ENCODE data around the gene TENT5C. TPM values are rescaled to one million over a fixed set of nuclear protein-coding genes. Genes with fewer than 3 reads are reported as not detected.

TENT5C gene
- total RNA-seq, 2 donors from 2014 or later: 17.0 to 20.1 TPM

DNA sequence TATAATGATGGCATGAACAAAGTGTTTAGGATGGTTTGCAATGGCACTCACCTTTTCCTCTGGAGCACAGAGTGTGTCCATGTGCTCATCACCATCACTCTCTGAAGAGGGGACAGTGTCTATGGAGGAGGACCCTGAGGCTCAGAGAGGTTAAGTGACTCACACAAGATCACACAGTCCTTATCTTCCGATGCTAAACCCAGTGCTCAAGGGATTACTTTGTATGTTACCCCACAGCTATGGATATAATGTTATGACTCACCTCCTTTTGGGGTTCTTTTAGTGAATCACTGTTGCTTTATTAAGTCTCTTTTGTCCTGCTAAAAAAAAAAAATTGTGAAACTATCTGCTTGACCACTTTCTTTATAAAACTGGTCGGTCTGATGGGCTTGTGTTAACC, 67.6 kb downstream of the TENT5C start:
- Histone ChIP-seq H3K36me3 (no peaks in the 10 kb centered on the region), H3K4me3 (no peak overlapping the region), H3K27me3 (no peaks in the 10 kb centered on the region), H3K4me1 (peaks cover 0 to 81% of the 10 kb centered on the region in 2 donors), H3K27ac (peak overlapping the region in 1 of 2 donors; percentile 90), H3K9me3 (no peaks in the 10 kb centered on the region)
- TF ChIP-seq, protein P1, sequence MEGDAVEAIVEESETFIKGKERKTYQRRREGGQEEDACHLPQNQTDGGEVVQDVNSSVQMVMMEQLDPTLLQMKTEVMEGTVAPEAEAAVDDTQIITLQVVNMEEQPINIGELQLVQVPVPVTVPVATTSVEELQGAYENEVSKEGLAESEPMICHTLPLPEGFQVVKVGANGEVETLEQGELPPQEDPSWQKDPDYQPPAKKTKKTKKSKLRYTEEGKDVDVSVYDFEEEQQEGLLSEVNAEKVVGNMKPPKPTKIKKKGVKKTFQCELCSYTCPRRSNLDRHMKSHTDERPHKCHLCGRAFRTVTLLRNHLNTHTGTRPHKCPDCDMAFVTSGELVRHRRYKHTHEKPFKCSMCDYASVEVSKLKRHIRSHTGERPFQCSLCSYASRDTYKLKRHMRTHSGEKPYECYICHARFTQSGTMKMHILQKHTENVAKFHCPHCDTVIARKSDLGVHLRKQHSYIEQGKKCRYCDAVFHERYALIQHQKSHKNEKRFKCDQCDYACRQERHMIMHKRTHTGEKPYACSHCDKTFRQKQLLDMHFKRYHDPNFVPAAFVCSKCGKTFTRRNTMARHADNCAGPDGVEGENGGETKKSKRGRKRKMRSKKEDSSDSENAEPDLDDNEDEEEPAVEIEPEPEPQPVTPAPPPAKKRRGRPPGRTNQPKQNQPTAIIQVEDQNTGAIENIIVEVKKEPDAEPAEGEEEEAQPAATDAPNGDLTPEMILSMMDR (IDR thresholded peaks at IDR 0.05): no peak
- DNase-seq (ENCODE audit: low spot score): no peak

GRCh38 chr1:117674521-117675400, 68.9 kb downstream of the TENT5C start:
- peaks cover 0 to 80% of the 10 kb centered on the region in 2 donors for H3K4me1 ChIP-seq
- H3K36me3 ChIP-seq: no peaks in the 10 kb centered on the region
- peak overlapping the region; percentile 82 to 90 for H3K27ac ChIP-seq
- H3K9me3 ChIP-seq: no peaks in the 10 kb centered on the region
- H3K27me3 ChIP-seq: no peaks in the 10 kb centered on the region
- no peak for DNase-seq (ENCODE audit: low spot score)
- H3K4me3 ChIP-seq: no peak overlapping the region
- TF ChIP-seq, protein P1 (IDR thresholded peaks at IDR 0.05): peak in 1 of 2 donors; percentile 34

DNA sequence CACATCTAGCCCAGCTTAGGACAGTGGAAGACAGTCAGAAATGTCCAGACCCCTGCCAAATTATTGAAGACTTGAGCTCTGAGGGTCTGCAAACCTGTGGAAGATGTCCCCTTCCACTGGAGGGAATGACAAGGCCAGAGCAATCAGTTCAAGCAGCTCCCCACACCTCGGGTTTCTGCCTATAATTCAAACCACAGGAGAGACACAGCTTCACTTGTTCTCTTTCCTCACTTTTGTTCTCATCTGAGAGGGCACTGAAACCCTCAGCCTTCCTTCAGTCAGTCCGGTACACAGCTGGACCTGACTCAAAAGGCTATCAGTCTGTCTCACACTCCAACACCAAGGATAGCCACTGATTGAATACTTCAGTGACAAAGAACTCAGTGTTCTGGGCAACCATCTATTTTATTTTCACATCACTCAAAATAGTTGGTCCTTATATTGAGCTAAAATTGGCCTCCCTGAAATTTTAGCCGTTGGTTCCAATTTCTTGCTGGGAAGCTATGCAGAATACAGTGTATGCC, 70.1 kb downstream of the TENT5C start:
- Histone ChIP-seq H3K4me3 (no peak overlapping the region), H3K27ac (peak overlapping the region; percentile 82 to 90), H3K36me3 (no peaks in the 10 kb centered on the region), H3K9me3 (no peaks in the 10 kb centered on the region), H3K4me1 (peaks cover 0 to 71% of the 10 kb centered on the region in 2 donors), H3K27me3 (no peaks in the 10 kb centered on the region)
- TF ChIP-seq, protein P1 (IDR thresholded peaks at IDR 0.05): no peak
- no peak for DNase-seq (ENCODE audit: low spot score)

DNA sequence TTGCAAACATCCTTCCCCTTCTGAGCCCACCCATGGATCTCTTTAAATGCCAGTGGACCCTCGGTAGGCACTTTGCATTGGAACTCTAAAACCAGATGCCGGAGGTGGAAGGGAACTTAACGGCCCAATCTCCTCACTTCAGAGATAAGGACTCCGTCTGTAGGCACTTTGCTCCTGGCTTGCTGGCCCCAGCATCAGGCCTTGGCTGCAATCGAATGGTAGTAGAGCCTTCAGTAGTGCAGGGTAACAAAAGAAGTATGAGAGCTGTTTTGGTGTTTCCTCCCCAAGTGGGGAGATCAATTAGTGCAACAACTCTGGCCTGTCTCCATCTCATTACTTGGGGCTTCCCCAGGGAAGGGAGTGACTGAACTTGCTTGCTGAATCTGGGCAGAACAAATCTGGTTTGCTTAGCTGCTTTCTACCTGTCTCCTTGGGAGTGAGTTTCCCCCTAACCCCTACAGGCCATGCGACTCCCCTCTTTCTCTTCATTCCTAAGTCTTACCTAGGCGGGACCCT, 70.8 kb downstream of the TENT5C start:
- H3K36me3 ChIP-seq: no peaks in the 10 kb centered on the region
- H3K4me1 ChIP-seq: peaks cover 0 to 68% of the 10 kb centered on the region in 2 donors
- no peaks in the 10 kb centered on the region for H3K27me3 ChIP-seq
- TF ChIP-seq, protein P1 (IDR thresholded peaks at IDR 0.05): no peak
- no peak overlapping the region for H3K4me3 ChIP-seq
- peak overlapping the region; percentile 82 to 90 for H3K27ac ChIP-seq
- no peaks in the 10 kb centered on the region for H3K9me3 ChIP-seq
- DNase-seq (ENCODE audit: low spot score): no peak

Other genes with a start within 250 kb of the TENT5C start
- gene MAN1A2, start 238.6 kb upstream of the TENT5C start, total RNA-seq: 10 to 100 TPM; 26.7 to 52.7 TPM

Measured in right atrium auricular region (tissue), 2 donors.